ELF-1 (cell line): ENCODE results near the gene IFIT2.
"Not testable (repeated sequence)": the region's sequence is repeated elsewhere in the genome, so short reads cannot be mapped to it uniquely, and the experiment has no call there.

Experiments used
- DNase-seq: peaks from one replicate; pipeline ENCODE4 v3.0.0-alpha.2; 2016; ENCODE audit warnings: low read depth, low spot score

IFIT2 gene

GRCh38 chr10:89280508-89280907 lies 21.3 kb upstream of the IFIT2 start:
- no peak for DNase-seq

GRCh38 chr10:89281606-89282395 lies 20.0 kb upstream of the IFIT2 start:
- no peak for DNase-seq

- DNase-seq, result peak; percentile 18
Observed at GRCh38 chr10:89283025-89283935, 18.6 kb upstream of the IFIT2 start.

GRCh38 chr10:89283936-89284475 lies 17.8 kb upstream of the IFIT2 start:
- peak; percentile 64 for DNase-seq

GRCh38 chr10:89284711-89285110 lies 17.1 kb upstream of the IFIT2 start:
- peak; percentile 18 for DNase-seq

DNA sequence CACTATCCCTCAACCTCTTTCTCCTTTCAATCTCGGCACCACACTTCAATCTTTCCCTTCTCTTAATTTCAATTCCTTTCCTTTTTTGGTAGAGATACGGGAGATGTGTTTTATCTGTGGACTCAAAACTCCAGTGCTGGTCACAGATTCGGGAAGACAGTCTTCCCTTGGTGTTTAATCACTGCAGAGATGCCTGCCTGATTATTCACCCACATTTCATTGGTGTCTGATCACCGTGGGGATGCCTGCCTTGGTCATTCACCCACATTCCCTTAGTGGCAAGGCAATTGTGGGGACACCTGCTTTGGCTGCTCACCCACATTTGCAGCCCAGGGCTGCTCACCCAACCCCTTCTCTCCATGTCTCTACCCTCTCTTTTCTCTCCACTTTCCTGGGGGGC lies 16.5 kb upstream of the IFIT2 start:
- DNase-seq, result not testable (repeated sequence)

- no peak for DNase-seq
Observed at GRCh38 chr10:89294721-89295239, 7.1 kb upstream of the IFIT2 start.

DNA sequence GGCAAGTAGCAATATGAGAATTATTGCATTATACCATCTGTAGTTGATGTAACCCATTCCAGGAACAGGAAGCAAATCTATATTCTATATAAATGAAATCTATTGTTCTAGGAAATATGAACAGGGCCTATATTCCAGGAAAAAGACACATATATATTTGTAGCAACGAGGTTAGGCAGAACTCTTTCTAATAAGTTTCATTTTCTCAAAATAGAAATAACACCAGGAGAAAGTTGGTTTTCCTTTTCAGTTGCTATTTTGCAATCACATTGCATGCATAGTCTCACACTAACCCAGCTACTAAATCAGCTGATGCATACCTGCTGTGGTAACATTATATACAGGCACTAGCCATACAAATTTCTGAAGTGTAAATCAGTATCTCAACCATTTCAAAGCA lies 6.2 kb upstream of the IFIT2 start:
- no peak for DNase-seq

- DNase-seq, result no peak
Observed at GRCh38 chr10:89296220-89296648, 5.6 kb upstream of the IFIT2 start.

DNA sequence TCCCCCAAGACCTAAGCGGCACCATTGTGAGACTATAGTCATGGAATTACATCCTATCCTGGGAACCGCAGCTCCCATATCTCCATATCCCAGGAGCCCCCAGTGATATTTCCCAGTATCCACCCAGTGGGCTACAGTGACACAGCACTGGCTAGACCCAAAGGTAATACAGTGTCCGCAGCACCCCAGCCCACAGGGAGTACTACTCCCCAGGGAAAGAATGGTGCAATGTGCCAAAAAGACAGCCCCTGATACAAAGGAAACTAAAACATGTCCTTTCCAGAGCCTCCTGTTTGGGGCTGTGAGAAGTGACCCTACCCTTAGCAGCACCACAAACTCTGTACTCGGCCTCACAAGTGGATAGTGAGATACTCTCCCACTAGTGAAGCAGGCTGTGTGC lies 4.5 kb upstream of the IFIT2 start:
- no peak for DNase-seq

- DNase-seq, result no peak
Observed at GRCh38 chr10:89297791-89298190, 4.1 kb upstream of the IFIT2 start.

DNA sequence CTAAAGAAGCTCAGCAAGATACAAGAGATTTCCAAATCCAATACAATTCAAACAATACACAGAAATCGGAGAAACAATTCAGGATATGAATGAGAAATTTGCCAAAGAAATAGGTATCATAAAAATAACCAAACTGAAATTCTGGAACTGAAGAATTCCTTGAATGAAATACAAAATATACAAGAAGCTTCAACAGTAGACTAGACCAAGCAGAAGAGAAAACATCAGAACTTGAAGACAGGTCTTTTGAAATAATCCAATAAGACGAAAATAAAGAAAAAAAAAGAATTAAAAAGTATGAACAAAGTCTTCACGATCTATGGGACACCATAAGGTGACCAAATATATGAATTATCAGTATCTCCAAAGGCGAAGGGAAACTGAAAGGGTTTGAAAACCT lies 2.8 kb upstream of the IFIT2 start:
- DNase-seq, result no peak

- no peak for DNase-seq
Observed at GRCh38 chr10:89301232-89301631, 614 bp upstream of the IFIT2 start.

- DNase-seq, result no peak
Observed at GRCh38 chr10:89302625-89303024, 779 bp downstream of the IFIT2 start.

- DNase-seq, result no peak
Observed at GRCh38 chr10:89303161-89303560, 1.3 kb downstream of the IFIT2 start.

GRCh38 chr10:89304026-89304425 lies 2.2 kb downstream of the IFIT2 start:
- no peak for DNase-seq

DNA sequence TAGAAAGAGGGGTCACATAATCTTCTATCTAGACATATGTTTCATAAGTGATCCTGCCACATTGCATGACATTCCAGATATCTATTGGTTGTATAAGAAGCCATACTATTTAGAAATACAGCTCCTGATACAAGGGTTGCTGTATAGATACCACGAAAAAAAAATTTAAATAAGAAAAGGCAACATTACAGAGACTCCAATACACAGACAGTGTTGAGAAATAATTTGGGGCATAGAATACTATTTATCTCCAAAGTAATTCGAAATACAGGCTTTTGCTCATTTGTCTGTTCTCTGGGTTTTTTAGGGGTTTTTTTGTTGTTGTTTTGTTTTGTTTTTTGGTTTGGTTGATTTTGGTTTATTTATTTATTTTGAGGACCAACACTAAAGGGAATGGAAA lies 2.6 kb downstream of the IFIT2 start:
- DNase-seq, result no peak

DNA sequence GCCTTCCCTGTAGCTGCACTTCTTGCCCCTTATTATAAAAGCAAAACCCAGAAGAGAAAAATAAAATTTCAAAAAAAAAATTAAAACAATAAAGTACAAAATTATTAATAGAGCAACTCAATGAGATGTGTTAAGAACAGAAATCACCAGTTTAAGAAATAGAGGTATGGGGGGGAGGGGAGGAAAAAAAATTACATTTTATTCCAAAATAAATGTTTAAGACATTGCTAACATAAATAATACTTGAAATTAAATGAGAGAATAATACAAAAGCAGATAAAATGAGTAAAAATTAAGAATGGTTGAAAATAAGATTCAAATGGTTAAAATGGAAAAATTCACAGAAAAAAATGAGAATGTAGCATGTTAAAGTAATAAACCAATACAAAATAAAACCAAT lies 3.1 kb downstream of the IFIT2 start:
- no peak for DNase-seq

- no peak for DNase-seq
Observed at GRCh38 chr10:89305766-89306433, 4.1 kb downstream of the IFIT2 start.

GRCh38 chr10:89306434-89307268 lies 4.8 kb downstream of the IFIT2 start:
- no peak for DNase-seq

DNA sequence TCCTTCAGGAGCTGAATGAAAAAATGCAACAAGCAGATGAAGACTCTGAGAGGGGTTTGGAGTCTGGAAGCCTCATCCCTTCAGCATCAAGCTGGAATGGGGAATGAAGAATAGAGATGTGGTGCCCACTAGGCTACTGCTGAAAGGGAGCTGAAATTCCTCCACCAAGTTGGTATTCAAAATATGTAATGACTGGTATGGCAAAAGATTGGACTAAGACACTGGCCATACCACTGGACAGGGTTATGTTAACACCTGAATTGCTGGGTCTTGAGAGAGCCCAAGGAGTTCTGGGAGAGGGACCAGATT lies 5.4 kb downstream of the IFIT2 start:
- DNase-seq, result no peak
